ENCODE results near the gene MAPK10.

DNA sequence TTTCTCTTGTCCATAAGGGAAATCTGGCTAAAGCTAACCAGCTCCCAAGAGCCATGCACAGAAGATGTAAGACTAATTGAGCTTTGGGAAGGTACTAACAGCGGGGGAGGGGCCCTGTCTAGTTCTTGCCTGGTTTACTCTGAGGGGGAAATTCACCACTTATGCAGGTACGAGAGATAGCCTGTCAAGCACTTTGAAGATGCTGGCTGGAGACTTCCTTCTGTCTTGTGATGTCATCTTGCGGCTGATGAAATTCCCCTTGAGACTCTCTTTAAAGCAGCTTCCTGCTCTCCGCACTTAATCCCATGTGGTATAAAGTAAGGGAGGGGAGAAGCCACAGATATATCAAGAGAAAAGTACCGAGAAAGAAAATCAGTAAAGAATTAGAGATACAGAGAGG lies 345.3 kb downstream of the MAPK10 start:
- TF ChIP-seq CTCF (conservative IDR thresholded peaks at IDR 0.05; ENCODE audit: low read depth in 2 of 2), result no peak
- TF ChIP-seq POLR2AphosphoS5 (IDR thresholded peaks at IDR 0.05; ENCODE audit: low read depth), result no peak
- no peak for TF ChIP-seq REST (IDR thresholded peaks at IDR 0.05; ENCODE audit: unreplicated experiment)
- no peak for TF ChIP-seq EZH2 (IDR thresholded peaks at IDR 0.05; ENCODE audit: low read depth, unreplicated experiment)
- TF ChIP-seq, protein P1, sequence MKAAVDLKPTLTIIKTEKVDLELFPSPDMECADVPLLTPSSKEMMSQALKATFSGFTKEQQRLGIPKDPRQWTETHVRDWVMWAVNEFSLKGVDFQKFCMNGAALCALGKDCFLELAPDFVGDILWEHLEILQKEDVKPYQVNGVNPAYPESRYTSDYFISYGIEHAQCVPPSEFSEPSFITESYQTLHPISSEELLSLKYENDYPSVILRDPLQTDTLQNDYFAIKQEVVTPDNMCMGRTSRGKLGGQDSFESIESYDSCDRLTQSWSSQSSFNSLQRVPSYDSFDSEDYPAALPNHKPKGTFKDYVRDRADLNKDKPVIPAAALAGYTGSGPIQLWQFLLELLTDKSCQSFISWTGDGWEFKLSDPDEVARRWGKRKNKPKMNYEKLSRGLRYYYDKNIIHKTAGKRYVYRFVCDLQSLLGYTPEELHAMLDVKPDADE (IDR thresholded peaks at IDR 0.05), result no peak
- no peak for TF ChIP-seq CREB1 (CRISPR knock-in tag; IDR thresholded peaks at IDR 0.05; ENCODE audit: low read depth)
- TF ChIP-seq EZH2phosphoT487 (IDR thresholded peaks at IDR 0.05; ENCODE audit: unreplicated experiment), result no peak
- no peak for TF ChIP-seq JUNB (IDR thresholded peaks at IDR 0.05; ENCODE audit: unreplicated experiment)
- no peak for TF ChIP-seq NANOG (IDR thresholded peaks at IDR 0.05; ENCODE audit: borderline replicate concordance)
- TF ChIP-seq ZNF331 (CRISPR knock-in tag; IDR thresholded peaks at IDR 0.05; ENCODE audit: low read depth), result no peak

All from GM23338 (cell line).